GM19240 (cell line): ENCODE measurements around the gene ARAP1.
A peak's percentile ranks its signal among the peaks of the same experiment; 100 is the strongest.

ENCODE experiments used
- DNase-seq: peaks from one replicate; pipeline ENCODE4 v3.0.0; 2011; ENCODE audit warnings: low spot score; ENCODE audit not compliant: insufficient read length

The ARAP1 gene

GRCh38 chr11:72668629-72669347, 83.4 kb downstream of the ARAP1 start:
- DNase-seq, result peak; percentile 98

- DNase-seq, result no peak
Measured at GRCh38 chr11:72665911-72666472, 86.2 kb downstream of the ARAP1 start.

GRCh38 chr11:72662036-72662435, 90.2 kb downstream of the ARAP1 start:
- DNase-seq, result no peak

GRCh38 chr11:72661486-72661885, 90.7 kb downstream of the ARAP1 start:
- DNase-seq, result no peak

GRCh38 chr11:72658989-72659640, 93.1 kb downstream of the ARAP1 start:
- DNase-seq, result no peak

- DNase-seq, result no peak
Measured at GRCh38 chr11:72657411-72658100, 94.7 kb downstream of the ARAP1 start.

- DNase-seq, result no peak
Measured at GRCh38 chr11:72655896-72656464, 96.2 kb downstream of the ARAP1 start.

GRCh38 chr11:72655014-72655413, 97.2 kb downstream of the ARAP1 start:
- DNase-seq, result no peak

- DNase-seq, result no peak
Measured at GRCh38 chr11:72653649-72654048, 98.6 kb downstream of the ARAP1 start.

- DNase-seq, result no peak
Measured at GRCh38 chr11:72652873-72653630, 99.2 kb downstream of the ARAP1 start.

GRCh38 chr11:72652133-72652532, 100.1 kb downstream of the ARAP1 start:
- DNase-seq, result no peak

- DNase-seq, result no peak
Measured at GRCh38 chr11:72649215-72649976, 102.8 kb downstream of the ARAP1 start.

GRCh38 chr11:72648384-72649136, 103.6 kb downstream of the ARAP1 start:
- DNase-seq, result no peak

GRCh38 chr11:72647882-72648281, 104.3 kb downstream of the ARAP1 start:
- no peak for DNase-seq

- DNase-seq, result no peak
Measured at GRCh38 chr11:72646472-72646871, 105.7 kb downstream of the ARAP1 start.

GRCh38 chr11:72646024-72646423, 106.2 kb downstream of the ARAP1 start:
- no peak for DNase-seq

GRCh38 chr11:72643547-72643946, 108.7 kb downstream of the ARAP1 start:
- no peak for DNase-seq

- DNase-seq, result peak; percentile 90
Measured at GRCh38 chr11:72642884-72643522, 109.2 kb downstream of the ARAP1 start.
